Fibroblast of the aortic adventitia (primary cell): ENCODE results near the gene CBFB. TPM values are rescaled to one million over a fixed set of nuclear protein-coding genes. Genes with fewer than 3 reads are reported as not detected.

ENCODE experiments used
- DNase-seq: peaks from one replicate; pipeline ENCODE4 v3.0.0-alpha.2; 2010; ENCODE audit warnings: low read depth
- H3K4me3 ChIP-seq: 2 replicates; pipeline ENCODE4 v1.5.1; 2011; ENCODE audit warnings: low read depth, mild to moderate bottlenecking, control low read depth, low read length, moderate library complexity
- total RNA-seq: library from RNA; depleted of rRNA; stranded (reverse); fragments of >200 nt; gene quantifications from 2 replicates; pipeline ENCODE4 v1.2.3, GENCODE V29; 2012; ENCODE audit warnings: low replicate concordance
- TF ChIP-seq, protein P1 (sequence below): IDR thresholded peaks from 2 replicates; pipeline ENCODE4 v1.5.1; 2011; ENCODE audit warnings: mild to moderate bottlenecking, low read length, control low read depth, inconsistent platforms; ENCODE audit not compliant: insufficient read depth

The CBFB gene
- total RNA-seq, 1 donor = 74.3 TPM

DNA sequence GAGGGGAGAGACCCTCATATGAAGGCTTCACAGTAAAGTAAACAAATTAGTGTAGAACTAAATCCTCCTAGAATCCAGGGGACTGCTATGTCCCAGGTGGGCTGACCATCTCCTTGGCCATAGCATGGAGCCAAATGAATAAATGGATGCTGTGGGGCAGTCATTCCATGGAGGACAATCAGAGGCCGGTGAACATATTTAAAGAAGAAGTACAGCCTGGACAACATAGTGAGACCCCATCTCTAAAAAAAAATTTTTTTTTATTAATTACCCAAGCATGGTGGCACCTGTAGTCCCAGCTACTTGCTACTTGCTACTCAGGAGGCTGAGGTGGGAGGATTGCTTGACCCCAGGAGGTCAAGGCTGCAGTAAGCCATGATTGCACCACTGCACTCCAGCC, 5.3 kb upstream of the CBFB start:
- H3K4me3 ChIP-seq = no peak overlapping the region
- DNase-seq = no peak
- TF ChIP-seq, protein P1, sequence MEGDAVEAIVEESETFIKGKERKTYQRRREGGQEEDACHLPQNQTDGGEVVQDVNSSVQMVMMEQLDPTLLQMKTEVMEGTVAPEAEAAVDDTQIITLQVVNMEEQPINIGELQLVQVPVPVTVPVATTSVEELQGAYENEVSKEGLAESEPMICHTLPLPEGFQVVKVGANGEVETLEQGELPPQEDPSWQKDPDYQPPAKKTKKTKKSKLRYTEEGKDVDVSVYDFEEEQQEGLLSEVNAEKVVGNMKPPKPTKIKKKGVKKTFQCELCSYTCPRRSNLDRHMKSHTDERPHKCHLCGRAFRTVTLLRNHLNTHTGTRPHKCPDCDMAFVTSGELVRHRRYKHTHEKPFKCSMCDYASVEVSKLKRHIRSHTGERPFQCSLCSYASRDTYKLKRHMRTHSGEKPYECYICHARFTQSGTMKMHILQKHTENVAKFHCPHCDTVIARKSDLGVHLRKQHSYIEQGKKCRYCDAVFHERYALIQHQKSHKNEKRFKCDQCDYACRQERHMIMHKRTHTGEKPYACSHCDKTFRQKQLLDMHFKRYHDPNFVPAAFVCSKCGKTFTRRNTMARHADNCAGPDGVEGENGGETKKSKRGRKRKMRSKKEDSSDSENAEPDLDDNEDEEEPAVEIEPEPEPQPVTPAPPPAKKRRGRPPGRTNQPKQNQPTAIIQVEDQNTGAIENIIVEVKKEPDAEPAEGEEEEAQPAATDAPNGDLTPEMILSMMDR = no peak

DNA sequence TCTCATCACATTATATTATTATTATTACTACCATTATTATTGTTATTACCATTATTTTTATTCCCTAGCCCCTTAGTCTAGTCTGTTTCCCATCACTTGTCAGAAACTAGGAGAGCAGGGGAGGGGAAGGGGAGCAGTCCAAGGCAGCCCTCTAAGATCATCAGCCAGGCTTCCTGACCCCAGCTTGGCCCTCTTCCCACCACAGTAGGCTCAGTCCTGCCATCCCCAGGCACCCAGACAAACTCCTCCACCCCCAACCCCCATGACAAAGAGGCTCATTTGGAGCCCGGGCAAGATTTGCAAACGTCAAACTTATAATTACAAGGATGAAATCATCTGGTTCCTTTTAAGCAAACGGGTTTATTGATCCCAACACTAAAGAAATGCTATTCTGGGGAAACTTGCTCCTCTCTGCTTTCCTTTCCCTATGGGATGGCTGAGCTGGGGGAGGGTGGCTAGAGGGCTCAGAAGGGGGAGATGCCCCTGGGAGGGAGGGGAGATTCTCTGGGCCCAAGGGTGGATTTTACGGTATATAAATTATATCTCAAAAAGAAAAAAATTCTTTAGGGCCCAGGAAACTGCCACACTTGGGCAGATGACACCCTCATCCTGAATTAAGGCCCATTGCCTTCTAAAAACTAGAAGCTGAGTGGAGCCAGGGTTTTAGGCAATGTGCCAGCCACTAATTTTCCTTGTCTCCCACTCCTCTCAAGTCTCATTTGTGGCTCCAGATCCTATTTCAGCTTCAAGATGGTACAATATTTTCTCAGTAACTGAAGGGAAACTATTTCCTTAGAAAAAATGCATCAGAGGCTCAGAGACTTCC, 4.4 kb upstream of the CBFB start:
- DNase-seq = no peak
- TF ChIP-seq, protein P1 = no peak
- H3K4me3 ChIP-seq = no peak overlapping the region

DNA sequence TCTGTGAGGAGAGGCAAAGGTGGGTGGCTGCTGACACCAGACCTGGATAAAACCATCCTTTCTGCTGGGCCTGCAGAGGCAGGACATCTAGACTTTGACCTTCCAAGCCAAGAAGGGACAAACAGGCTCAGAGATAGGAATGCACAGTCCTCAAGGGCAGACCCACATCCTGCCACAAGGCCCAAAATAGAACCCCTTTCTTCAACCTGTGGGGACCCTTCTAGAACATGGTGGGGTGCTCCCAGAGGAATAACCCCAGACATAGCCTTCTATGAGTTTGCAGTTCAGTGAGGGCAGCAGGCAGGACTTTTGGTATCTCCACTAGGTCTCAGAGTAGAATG, 3.8 kb upstream of the CBFB start:
- H3K4me3 ChIP-seq = no peak overlapping the region
- TF ChIP-seq, protein P1 = no peak
- DNase-seq = no peak

DNA sequence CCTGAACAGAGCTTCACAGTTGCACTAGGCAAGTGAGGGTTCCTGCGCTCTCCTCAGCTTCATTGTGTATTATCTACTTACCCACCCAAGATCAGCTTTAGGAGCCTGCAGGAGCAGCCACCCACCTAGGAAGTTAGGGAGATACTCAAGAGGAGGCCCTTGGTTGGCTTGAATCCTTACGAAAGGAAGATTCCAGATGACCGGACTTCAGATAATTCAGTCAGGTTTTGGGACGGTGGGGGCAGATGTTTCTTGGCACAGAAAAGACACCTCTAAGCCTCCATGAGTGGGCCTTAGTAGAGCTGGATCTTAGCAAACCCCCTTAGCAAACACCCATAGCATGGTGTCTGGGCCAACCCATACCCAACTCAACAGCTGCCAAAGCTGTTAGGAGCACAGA, 2.4 kb upstream of the CBFB start:
- no peak for DNase-seq
- TF ChIP-seq, protein P1 = no peak
- no peak overlapping the region for H3K4me3 ChIP-seq

GRCh38 chr16:67027046-67027445, 1.9 kb upstream of the CBFB start:
- H3K4me3 ChIP-seq = no peak overlapping the region
- no peak for DNase-seq
- TF ChIP-seq, protein P1 = no peak

- H3K4me3 ChIP-seq = peak overlapping the region; percentile 78
- no peak for DNase-seq
- TF ChIP-seq, protein P1 = no peak
Measured at GRCh38 chr16:67028167-67028695, 718 bp upstream of the CBFB start.
